Mucosa of gallbladder (tissue), 1 donor: ENCODE measurements around the gene PEX3. TPM values are rescaled to one million over a fixed set of nuclear protein-coding genes. Genes with fewer than 3 reads are reported as not detected.
A peak's percentile ranks its signal among the peaks of the same experiment; 100 is the strongest.
"Not testable (repeated sequence)": the region's sequence is repeated elsewhere in the genome, so short reads cannot be mapped to it uniquely, and the experiment has no call there.

ENCODE experiments used
- DNase-seq: peaks from one replicate; pipeline ENCODE4 v3.0.0-alpha.2; 2020; ENCODE audit warnings: low spot score
- total RNA-seq: library from RNA; stranded (reverse); gene quantifications from one replicate; pipeline ENCODE4 v1.2.1, GENCODE V29; 2021
- donor health status: DM: no; HTN: no; CAD: no.

Gene PEX3
- total RNA-seq, 1 donor from 2014 or later = 14.7 TPM

DNA sequence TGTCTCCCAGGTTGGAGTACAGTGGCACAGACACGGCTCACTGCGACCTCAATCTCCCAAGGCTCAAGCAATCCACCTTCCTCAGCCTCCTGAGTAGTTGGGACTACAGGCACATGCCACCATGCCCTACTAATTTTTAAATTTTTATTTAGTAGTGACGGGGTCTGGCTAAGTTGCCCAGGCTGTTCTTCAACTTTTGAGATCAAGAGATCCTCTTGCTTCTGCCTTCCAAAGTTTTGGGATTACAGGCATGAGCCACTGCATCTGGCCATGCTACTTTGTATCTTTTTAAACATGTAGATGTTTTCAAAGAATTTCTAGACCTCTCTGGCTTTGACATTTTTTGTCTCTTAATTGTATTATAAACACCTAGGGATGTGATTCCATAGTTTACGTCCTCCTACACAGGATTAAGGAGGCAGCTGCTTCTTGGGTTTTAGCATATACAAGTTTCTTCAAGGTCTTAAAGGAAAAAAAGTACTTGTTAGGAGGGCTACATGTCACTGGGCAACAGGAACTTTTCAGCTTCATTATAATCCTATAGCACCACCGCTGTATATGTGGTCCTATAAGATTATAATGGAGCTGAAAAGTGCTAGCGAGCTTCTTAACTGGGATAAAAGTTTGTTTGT, 1.4 kb upstream of the PEX3 start:
- DNase-seq = no peak

- peak; percentile 11 for DNase-seq
These were observed 722 bp upstream of the PEX3 start for GRCh38 chr6:143449714-143450452.

DNA sequence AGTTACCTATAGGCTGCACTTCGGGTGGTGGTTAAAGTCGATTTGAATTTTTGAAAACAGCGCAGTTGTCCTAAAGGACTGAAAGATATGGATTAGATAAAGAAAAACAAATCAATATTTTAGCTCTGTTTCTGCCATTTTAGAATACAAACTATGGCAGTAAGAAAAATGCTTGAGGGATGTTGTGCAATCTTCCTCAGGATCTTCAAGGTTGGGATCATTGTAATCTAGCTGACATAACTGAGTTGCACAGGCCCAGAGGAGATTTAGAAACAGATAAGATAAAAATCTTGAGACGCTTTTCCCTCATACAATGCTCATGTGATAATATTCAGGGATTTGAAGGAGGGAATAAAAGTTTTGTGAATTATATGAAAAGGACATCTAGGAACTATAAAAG, 926 bp downstream of the PEX3 start:
- DNase-seq = no peak

GRCh38 chr6:143457563-143458359, 7.2 kb downstream of the PEX3 start:
- DNase-seq = no peak

GRCh38 chr6:143465546-143465945, 14.9 kb downstream of the PEX3 start:
- no peak for DNase-seq

DNA sequence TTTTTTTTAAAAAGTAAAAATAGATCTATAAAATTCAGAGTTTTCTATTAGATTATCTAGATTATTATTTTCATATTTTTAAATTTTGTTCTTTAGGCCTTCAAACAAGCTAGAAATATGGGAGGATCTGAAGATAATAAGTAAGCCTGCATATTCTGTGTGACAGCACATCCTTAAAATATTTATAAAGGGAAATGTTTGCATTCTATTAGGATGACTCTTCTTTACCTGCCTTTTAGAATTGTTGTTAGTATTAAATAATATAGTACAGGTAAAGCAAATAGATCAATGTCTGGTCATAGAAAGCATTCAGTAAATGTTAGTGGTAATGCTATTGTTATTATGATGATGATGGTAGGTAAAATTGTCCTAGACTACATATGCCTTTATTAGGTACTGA, 17.4 kb downstream of the PEX3 start:
- DNase-seq = no peak

GRCh38 chr6:143468823-143469222, 18.2 kb downstream of the PEX3 start:
- not testable (repeated sequence) for DNase-seq

DNA sequence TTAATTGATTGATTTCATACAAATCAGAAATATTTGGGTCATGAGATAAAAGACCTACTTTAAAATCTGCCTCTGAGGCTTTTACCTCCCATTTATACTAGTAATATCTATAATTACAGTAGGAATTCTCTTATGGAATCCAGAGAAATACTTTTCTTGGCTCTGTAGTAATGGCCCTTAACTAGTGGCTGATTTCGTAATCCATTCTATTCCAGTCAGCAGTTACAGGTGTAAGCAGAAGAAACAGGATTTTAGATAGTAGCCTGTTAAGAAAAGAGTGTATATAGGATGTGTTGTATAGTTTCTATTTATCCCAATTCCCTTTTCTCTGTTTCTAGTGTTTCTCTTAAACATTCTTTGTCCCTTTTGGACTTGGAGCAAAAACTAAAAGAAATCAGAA, 21.2 kb downstream of the PEX3 start:
- DNase-seq = no peak

GRCh38 chr6:143476545-143476944, 25.9 kb downstream of the PEX3 start:
- no peak for DNase-seq

DNA sequence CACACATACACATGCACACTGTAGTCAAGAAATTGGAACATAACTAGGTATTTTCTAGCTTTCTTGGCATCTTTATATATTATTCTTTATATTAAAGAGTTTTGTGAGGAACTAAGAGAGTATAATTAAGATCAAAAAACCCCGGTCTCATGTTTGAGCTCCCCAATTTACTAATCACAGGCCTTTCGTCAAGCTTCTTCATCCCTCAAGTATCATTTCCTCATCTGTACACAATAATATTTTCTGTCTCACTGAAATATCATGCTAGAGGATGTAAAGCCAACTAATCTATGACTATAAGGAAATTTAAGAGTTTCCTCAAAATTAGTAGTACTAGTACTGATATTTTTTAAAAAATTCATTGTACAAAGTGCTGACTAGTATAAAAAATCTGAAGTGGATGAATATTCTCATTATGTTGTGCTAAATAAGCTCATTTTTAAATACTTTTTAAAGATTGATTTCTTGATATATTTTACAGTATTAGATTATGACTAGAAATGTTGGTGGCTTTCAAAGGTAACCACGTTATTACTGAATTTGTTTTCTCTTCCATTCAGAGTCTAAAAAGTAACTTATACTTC, 28.0 kb downstream of the PEX3 start:
- no peak for DNase-seq

- DNase-seq = no peak
These were observed 32.0 kb downstream of the PEX3 start for GRCh38 chr6:143482593-143482992.

DNA sequence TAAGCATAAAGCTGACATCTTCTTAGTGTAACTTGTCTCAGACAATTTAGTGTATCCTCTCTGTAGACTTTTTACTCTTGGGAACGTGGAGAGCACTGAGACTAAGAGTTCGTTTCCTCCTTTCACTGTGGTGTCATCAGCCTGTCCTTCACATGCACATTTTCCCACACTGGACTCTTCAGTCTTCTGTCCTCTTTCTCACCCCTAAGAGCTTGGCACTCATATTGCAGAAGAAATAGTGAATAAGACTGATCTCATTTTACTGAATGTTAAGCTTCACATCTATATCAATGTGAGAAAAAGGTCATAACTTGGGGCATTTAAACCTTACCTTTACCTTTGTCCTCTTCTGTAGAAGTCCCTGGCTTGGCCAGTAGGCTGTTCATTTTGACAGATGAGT, 35.4 kb downstream of the PEX3 start:
- DNase-seq = no peak

DNA sequence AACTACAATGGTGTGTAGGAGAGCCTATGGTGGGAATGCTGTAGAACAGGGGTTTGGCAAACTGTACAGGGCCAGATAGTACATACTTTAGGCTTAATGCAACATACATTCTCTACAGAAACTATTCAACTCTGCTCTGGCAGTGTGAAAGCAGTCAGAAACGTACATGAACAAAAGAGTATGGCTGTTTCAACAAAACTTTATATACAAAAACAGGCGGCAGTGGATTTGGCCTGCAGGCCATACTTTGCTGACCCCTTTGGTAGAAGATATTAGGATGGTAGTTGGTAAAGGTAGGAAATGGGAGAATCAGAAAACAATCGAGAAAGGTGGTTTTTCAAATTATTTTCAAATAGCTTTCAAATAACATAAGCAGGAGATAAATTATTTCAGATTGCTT, 36.1 kb downstream of the PEX3 start:
- DNase-seq = no peak

DNA sequence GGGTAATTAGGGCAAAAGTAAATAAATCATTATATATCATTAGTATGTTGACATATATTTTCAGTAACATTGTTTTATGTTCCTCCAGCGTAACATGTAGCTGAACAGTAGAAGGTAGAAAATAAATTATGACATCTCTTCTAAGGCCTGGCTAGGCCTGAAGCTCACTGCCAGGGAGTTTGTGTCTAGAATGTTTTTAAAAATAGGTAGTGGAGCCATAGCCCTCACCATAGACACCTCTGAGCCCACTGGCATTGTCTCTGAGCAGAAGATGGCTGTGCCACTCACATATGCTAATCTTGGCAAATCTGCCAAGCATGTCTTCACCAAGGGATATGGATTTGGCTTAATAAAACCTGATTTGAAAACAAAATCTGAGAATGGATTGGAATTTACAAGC, 39.6 kb downstream of the PEX3 start:
- DNase-seq = no peak

DNA sequence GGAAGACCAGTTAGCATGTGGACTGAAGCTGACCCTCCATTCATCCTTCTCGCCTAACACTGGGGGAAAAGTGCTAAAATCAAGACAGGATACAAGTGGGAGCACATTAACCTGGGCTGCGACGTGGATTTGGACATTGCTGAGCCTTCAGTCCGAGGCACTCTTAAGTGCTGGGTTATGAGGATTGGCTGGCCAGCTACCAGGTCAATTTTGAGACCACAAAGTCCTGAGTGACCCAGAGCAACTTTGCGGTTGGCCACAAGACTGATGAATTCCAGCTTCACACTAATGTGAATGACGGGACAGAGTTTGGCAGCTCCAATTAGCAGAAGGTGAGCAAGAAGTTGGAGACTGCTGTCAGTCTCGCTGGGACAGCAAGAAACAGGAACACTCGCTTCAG, 40.2 kb downstream of the PEX3 start:
- DNase-seq = no peak

DNA sequence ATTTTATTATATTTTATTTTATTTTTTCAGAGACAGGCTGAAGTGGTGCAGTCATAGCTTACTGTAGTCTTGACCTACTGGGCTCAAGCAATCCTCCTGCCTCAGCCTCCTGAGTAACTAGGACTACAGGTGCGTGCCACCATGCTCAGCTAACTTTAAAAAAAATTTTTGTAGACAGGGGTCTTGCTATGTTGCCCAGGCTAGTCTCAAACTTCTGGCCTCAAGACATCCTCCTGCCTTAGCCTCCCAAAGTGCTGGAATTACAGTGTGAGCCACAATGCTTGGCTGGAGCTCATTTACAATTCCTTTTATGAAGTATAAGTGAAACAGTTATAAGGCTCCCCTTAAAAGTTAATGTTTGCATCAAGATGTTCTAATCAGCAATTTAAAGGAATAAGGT, 46.4 kb downstream of the PEX3 start:
- no peak for DNase-seq

- no peak for DNase-seq
These were observed 47.8 kb downstream of the PEX3 start for GRCh38 chr6:143498428-143498827.

- DNase-seq = no peak
These were observed 51.2 kb downstream of the PEX3 start for GRCh38 chr6:143501851-143502250.

DNA sequence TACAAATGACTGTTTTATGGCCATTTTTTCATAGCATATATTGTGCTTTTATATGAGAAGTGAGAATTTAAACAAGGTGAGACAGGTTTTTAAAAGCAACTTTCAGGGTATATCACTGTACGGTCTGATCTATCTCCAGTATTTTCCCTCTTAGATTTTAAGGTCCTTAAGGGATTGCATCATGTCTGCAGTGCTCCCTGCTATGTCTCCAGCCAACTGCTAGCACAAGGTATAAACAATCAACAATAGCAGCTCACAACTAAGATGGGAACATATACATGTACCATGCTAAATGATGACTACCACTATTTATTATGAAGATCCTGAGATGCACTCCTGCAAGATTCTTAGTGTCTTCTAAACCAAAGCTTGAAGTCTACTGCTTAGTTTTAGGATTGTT, 53.8 kb downstream of the PEX3 start:
- DNase-seq = no peak

GRCh38 chr6:143505111-143505510, 54.5 kb downstream of the PEX3 start:
- DNase-seq = no peak

- DNase-seq = no peak
These were observed 54.9 kb downstream of the PEX3 start for GRCh38 chr6:143505537-143505936.

DNA sequence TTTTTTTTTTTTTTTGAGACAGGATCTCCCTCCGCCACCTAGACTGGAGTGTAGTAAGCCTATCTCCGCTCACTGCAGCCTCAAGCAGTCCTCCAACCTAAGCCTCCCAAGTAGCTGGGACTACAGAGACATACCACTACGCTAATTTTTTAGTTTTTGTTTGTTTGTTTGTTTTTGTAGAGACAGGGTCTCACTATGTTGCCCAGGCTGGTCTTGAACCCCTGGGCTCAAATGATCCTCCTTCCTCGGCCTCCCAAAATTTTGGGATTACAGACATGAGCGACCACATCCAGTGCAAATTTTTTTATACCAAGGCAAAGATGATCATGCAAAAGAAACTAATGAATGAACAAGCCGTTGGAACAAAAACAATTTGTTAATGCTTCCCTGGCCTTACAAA, 55.6 kb downstream of the PEX3 start:
- no peak for DNase-seq

GRCh38 chr6:143506620-143507019, 56.0 kb downstream of the PEX3 start:
- no peak for DNase-seq
